ENCODE data around the gene MAN2A1. TPM values are rescaled to one million over a fixed set of nuclear protein-coding genes. Genes with fewer than 3 reads are reported as not detected.

The MAN2A1 gene
- polyA plus RNA-seq, 1 donor (not counting 4 experiments of a cell fraction or from before 2014, with no cell fraction given), result 63.8 TPM

- Histone ChIP-seq H4K20me1 (ENCODE audit: control insufficient read depth, extremely low read depth, insufficient read depth, low read length) (no peaks in the 10 kb centered on the region), H3K27me3 (ENCODE audit: control insufficient read depth, extremely low read depth, insufficient read depth, low read length) (no peaks in the 10 kb centered on the region), H3K9me1 (ENCODE audit: control insufficient read depth, extremely low read depth, insufficient read depth, low read length) (no peaks in the 10 kb centered on the region), H3K79me2 (ENCODE audit: control insufficient read depth, insufficient read depth, low read length) (no peaks in the 10 kb centered on the region), H3K9me3 (ENCODE audit: control insufficient read depth, low read depth, low read length) (no peaks in the 10 kb centered on the region), H3K4me1 (ENCODE audit: control insufficient read depth, extremely low read depth, insufficient read depth, low read length) (peaks cover 11% of the 10 kb centered on the region), H3K27ac (ENCODE audit: control insufficient read depth, insufficient read depth, low read length) (no peak overlapping the region), H3K4me2 (ENCODE audit: control insufficient read depth, extremely low read depth, insufficient read depth, low read depth, low read length) (no peak overlapping the region), H3K36me3 (ENCODE audit: control insufficient read depth in 2 of 2, extremely low read depth in 1 of 2, insufficient read depth in 2 of 2, low read length in 2 of 2) (peaks cover 0 to 3% of the 10 kb centered on the region in 2 experiments), H2AFZ (ENCODE audit: control insufficient read depth, low read length) (no peak overlapping the region), H3K9ac (ENCODE audit: control insufficient read depth, extremely low read depth, insufficient read depth, low read length) (no peak overlapping the region), H3K4me3 (ENCODE audit: control insufficient read depth in 2 of 3, extremely low read depth in 1 of 3, insufficient read depth in 2 of 3, low read depth in 1 of 3, low read length in 3 of 3) (no peak overlapping the region)
- no peak for FAIRE-seq
- dilution Hi-C loops (cut with MboI; ENCODE audit: extremely low pct_ligation_motif_present, low sequenced_read_pairs), result no loop called here
- TF ChIP-seq CTCF (optimal IDR thresholded peaks at IDR 0.05 in 1 of 3, IDR thresholded peaks at IDR 0.05 in 1 of 3, conservative IDR thresholded peaks at IDR 0.05 in 1 of 3; ENCODE audit: extremely low read depth in 1 of 3, insufficient read depth in 2 of 3, low read length in 3 of 3) (no peak), EZH2 (IDR thresholded peaks at IDR 0.05; ENCODE audit: low read length) (no peak)
- no peak for DNase-seq (ENCODE audit: low read depth, low spot score)
Measured at GRCh38 chr5:109833946-109834345, 144.2 kb downstream of the MAN2A1 start.

- Histone ChIP-seq H3K79me2 (ENCODE audit: control insufficient read depth, insufficient read depth, low read length) (no peaks in the 10 kb centered on the region), H3K36me3 (ENCODE audit: control insufficient read depth in 2 of 2, extremely low read depth in 1 of 2, insufficient read depth in 2 of 2, low read length in 2 of 2) (peaks cover 0 to 11% of the 10 kb centered on the region in 2 experiments), H3K4me3 (ENCODE audit: control insufficient read depth in 2 of 3, extremely low read depth in 1 of 3, insufficient read depth in 2 of 3, low read depth in 1 of 3, low read length in 3 of 3) (no peak overlapping the region), H2AFZ (ENCODE audit: control insufficient read depth, low read length) (no peak overlapping the region), H3K9me3 (ENCODE audit: control insufficient read depth, low read depth, low read length) (no peaks in the 10 kb centered on the region), H3K27me3 (ENCODE audit: control insufficient read depth, extremely low read depth, insufficient read depth, low read length) (no peaks in the 10 kb centered on the region), H3K4me2 (ENCODE audit: control insufficient read depth, extremely low read depth, insufficient read depth, low read depth, low read length) (no peak overlapping the region), H3K27ac (ENCODE audit: control insufficient read depth, insufficient read depth, low read length) (no peak overlapping the region), H3K9ac (ENCODE audit: control insufficient read depth, extremely low read depth, insufficient read depth, low read length) (no peak overlapping the region), H4K20me1 (ENCODE audit: control insufficient read depth, extremely low read depth, insufficient read depth, low read length) (no peaks in the 10 kb centered on the region), H3K9me1 (ENCODE audit: control insufficient read depth, extremely low read depth, insufficient read depth, low read length) (no peaks in the 10 kb centered on the region), H3K4me1 (ENCODE audit: control insufficient read depth, extremely low read depth, insufficient read depth, low read length) (peaks cover 4% of the 10 kb centered on the region)
- no peak for DNase-seq (ENCODE audit: low read depth, low spot score)
- FAIRE-seq, result no peak
- TF ChIP-seq CTCF (optimal IDR thresholded peaks at IDR 0.05 in 1 of 3, IDR thresholded peaks at IDR 0.05 in 1 of 3, conservative IDR thresholded peaks at IDR 0.05 in 1 of 3; ENCODE audit: extremely low read depth in 1 of 3, insufficient read depth in 2 of 3, low read length in 3 of 3) (no peak), EZH2 (IDR thresholded peaks at IDR 0.05; ENCODE audit: low read length) (no peak)
- dilution Hi-C loops (cut with MboI; ENCODE audit: extremely low pct_ligation_motif_present, low sequenced_read_pairs), result no loop called here
Measured at GRCh38 chr5:109836280-109836679, 146.6 kb downstream of the MAN2A1 start.

Measured in keratinocyte (primary cell).